ENCODE measurements around the gene RABGAP1L.

- no peak for TF ChIP-seq ZNF274 (IDR thresholded peaks at IDR 0.05; ENCODE audit: low read depth, low read length)
- no peak for TF ChIP-seq SUZ12 (IDR thresholded peaks at IDR 0.05; ENCODE audit: extremely low read depth, insufficient read depth, insufficient read length)
These were observed 586.9 kb downstream of the RABGAP1L start for GRCh38 chr1:174746024-174746808.

Data from NT2/D1 (cell line).